Kasumi-1 (cell line): ENCODE data around the gene PHACTR1.
A peak's percentile ranks its signal among the peaks of the same experiment; 100 is the strongest.
"Not testable (repeated sequence)": the region's sequence is repeated elsewhere in the genome, so short reads cannot be mapped to it uniquely, and the experiment has no call there.

Experiments
- DNase-seq, 2 experiments: peaks; one replicate each; lab custom pipeline; 2025; lab: John Stamatoyannopoulos, UW

The PHACTR1 gene

GRCh38 chr6:12716298-12716916 lies at the start of gene PHACTR1:
PHACTR1 (plus strand) TSS chr6:12716767.
- DNase-seq = no peak

DNA sequence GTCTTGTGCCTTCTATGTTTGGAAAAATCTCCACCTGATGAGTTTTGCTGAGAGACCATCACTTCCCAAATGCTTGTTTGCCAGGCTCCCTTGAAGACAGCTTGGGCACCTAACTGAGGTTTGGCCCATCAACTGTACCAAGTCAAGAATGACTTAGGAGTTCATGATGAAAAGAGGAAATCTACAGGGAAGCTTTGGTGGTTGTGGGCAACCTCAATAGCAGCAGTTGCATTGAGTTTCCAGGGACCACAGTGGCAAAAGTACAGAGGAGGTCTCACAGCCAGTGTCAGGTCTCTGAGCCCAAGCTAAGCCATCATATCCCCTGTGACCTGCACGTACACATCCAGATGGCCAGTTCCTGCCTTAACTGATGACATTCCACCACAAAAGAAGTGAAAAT lies 49.7 kb upstream of the PHACTR1 start:
- DNase-seq = no peak

DNA sequence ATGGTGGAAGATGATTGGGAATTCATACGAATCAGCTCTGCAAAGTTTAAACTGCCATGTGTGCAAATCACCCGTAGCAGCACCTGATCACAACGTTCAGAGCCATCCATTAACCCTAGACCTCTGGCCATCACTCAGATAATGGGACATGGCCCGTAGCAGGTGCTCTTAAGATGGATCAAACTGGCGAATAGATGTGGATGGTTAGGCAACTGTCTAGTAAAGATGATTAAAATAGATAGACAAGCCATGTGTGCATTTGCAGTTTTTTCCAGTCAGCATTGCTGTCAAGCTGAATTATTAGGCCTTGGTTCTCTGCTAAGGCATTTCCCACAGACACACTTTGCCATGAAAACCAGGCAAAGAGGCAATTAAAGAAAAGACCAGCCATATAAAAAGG lies 40.6 kb upstream of the PHACTR1 start:
- no peak for DNase-seq

DNA sequence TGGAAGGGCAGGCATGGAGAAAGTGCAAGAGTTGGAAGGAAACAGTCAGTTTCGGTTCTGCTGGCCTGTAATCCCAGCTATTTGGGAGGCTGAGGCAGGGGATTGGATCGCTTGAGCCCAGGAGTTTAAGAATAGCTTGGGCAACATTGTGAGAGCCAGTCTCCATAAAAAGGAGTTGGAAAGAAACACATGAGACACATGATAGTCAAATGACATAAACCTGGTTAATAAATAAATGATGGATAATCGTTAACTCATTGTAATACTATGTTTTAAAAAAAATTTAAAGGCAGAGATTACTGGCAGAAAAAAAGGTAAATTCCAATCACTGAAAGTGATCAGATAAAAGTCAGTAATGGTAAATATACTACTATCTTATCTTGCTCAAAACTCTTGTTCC lies 37.2 kb upstream of the PHACTR1 start:
- DNase-seq = no peak

DNA sequence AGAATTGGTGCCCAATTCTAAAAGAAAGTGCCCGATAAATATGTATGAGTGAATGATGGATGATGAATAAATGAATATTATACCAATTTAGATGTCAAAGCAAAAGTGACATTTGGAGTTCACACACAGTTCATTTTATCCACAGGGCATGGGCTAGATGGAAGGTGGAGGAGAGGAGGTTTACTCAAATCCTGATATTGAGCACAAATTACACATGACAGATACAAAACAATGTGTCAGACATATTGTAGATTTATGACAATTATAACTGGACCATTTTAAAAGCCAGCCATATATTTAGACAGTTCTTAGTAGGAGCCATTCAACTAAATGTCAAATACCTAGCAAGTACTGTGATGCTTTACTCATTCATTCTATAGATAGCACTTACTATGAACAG lies 23.4 kb upstream of the PHACTR1 start:
- DNase-seq = no peak

GRCh38 chr6:12698298-12698697 lies 18.3 kb upstream of the PHACTR1 start:
- DNase-seq = no peak

DNA sequence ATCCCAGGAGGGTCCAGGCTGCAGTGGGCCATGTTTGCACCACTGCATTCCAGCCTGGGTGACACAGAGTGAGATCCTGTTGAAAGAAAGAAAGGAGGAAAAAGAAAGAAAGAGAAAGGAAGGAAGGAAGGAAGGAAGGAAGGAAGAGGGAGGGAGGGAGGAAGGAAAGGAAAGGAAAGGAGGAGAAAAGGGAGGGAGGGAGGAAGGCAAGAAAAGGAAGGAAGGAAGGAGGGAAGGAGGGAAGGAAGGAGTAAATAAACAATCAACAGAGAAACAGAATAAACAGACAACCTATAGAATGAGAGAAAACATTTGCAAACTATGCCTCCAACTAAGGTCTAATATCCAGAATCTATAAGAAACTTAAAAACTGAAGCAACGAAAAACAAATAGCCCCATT lies 11.6 kb upstream of the PHACTR1 start:
- no peak for DNase-seq

DNA sequence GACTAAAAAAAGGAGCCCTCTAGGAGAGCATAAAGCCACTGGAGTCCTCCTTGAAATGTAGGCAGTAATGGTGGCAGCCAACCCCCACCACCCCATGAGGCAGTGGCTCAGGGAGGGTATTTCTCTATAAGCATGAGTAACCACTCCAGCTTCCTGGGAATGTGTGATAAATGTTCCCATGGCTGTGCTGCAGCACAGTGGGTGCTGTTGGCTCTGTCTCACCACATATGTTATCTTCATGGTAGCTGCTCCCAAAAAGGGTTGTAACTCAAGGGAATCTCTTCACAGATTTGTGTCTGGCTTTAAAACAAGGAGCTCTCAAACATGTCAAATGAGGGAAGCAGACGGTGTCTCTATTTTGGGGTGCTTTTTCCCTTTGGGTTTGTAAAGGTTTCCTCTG lies 7.5 kb upstream of the PHACTR1 start:
- DNase-seq = no peak

DNA sequence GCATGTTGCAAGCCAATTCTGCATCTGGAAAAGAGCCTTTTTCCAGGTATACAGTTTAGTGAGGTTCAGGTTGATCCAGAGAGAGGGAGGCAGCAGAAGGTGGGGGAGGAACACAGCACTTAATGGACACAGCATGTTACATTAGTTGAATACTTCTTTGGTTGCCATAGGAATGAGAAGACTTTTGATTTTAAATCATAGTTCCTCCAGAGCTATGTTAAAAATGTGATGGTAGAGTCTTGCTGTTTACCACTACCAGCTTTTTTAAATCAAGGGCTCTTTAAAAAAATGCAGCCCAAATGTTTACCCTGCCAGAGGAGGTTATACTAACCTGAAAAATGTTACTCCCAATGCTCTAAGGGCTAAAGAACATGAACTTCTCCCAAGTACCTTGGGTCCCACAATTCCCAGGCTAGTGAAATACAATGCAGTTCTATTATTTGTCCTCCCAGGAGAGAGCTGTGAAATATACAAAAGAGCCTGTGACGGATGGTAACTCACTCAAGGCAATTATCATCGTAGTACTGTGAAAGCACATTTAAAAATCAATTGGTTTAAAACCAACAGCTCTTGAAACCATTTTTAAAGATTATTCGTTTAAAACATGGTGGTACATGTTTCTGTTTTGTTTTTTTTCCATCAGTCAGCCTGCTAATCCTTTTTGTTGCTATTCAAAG lies 6.9 kb upstream of the PHACTR1 start:
- no peak for DNase-seq

DNA sequence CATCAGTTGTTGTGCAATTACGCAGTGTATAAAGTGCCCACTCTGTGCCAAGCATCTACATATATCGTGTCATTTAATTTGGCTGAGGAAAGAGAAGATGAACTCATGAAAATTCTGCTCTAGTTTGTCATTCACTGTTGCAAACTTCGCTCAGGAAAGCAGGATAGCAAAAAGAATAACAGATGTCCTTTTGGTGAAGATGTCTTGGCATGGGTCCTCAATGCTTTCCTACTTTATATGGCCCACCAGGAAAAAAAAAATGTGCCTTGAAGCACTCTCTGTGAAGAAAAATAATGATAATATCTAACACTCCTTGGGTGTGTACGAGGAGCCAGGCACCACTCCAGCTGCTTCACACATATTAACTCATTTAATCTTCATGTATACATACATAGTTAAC lies 5.6 kb upstream of the PHACTR1 start:
- DNase-seq = no peak

DNA sequence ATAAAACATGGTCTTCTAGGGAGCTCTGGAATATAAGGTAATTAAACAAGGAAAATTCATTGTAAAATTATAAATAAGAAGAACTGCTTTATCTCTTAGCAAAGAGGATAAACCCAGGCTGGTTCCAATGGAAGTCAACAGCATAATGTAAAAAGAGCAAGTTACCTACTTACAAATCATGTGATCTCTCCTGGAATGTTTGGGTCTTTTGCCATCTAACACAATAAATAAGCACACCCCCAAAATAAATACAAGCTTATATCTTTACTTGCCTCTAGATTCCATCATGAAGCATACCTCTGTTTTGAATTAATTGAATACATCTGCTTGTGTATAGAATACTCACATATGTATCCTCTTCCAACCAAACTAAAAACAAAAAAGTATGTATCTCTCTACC lies 2.5 kb upstream of the PHACTR1 start:
- DNase-seq = no peak

- no peak for DNase-seq
Observed at GRCh38 chr6:12715437-12715836, 1.1 kb upstream of the PHACTR1 start.

DNA sequence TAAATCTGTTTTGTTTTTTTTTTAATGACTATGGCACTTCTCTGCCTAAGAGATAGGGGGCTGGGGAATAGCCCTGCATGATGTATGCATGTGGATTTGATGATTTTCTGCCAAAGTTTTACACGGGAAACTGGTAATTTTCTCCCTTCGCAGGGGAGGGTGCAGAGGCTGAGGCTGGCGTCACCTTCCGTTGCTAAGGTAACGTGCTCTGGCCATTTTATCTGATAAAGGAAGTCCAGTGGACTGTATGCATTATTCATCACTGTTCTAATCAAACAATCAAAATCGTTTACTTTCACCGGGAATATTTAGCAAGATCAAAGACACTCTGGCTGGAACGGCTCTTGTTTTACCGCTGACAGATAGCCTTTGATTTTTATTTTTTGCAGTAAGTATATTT lies 789 bp downstream of the PHACTR1 start:
- no peak for DNase-seq

- DNase-seq = no peak
Observed at GRCh38 chr6:12718015-12718414, 1.4 kb downstream of the PHACTR1 start.

DNA sequence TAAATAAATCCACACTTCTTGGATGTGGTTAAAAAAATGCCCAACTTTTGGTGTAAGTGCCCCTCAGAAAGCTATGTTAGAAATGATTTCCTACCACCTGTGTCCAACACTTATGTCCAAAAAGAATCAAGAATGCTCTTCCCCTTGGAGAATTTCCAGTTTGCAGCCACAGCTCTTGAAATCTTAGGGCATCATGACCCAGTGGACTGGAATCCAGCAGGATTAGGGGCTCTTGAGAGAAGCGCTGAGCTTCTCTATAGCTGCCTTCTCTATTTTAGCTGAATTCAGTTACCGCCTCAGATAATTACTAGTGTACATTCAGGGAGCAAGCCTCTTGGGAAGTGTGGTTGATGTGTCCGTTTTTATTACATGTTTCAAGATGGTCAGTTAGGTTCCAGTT lies 2.5 kb downstream of the PHACTR1 start:
- no peak for DNase-seq

DNA sequence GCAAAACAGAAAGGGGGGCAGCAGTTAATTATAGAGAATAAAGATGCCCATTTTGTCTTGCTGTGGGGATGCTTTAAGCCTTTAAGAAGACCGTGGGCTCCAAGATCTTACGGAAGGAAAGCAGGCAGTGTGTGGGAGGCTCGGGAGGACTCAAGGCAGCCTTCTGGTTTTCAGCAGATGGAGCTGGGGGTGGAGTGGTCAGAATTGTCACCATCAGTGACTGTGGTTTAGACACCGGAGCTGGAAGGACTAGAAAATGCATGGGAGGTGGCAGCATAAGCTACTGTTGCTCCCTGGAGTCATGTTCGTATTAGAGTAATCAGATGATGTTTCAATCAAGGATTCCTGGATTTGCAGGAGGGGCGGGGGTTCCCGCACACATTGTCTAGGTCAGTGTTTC lies 3.7 kb downstream of the PHACTR1 start:
- no peak for DNase-seq

DNA sequence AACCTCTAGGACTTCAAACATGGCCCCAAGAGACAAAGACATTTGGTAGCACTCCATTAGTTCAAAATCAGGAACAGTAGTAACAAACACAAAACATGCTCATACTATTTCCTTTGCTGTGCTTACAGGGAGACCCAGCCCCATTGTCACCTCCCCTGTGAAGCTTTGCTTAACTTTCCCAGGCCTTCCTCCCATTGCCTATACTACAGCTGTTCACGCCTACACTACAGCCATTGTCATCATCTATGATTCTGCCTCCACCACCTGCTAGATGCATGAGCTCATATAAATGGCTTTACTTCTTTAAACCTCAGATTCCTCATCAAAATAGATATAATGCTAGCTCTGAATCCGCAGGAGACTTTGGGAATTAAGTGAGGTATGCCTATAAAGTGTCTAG lies 8.7 kb downstream of the PHACTR1 start:
- no peak for DNase-seq

- no peak for DNase-seq
Observed at GRCh38 chr6:12729467-12729866, 12.9 kb downstream of the PHACTR1 start.

DNA sequence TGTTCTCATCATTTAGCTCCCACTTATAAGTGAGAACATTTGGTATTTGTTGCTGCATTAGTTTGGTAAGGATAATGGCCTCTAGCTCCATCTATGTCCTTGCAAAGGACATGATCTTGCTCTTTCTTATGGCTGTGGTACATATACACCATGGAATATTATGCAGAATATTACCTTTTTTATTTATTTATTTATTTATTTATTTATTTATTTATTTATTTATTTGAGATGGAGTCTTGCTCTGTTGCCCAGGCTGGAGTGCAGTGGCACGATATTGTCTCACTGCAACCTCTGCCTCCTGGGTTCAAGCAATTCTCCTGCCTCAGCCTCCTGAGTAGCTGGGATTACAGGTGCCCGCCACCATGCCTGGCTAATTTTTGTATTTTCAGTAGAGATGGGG lies 14.2 kb downstream of the PHACTR1 start:
- not testable (repeated sequence) for DNase-seq

GRCh38 chr6:12733876-12734275 lies 17.3 kb downstream of the PHACTR1 start:
- no peak for DNase-seq

DNA sequence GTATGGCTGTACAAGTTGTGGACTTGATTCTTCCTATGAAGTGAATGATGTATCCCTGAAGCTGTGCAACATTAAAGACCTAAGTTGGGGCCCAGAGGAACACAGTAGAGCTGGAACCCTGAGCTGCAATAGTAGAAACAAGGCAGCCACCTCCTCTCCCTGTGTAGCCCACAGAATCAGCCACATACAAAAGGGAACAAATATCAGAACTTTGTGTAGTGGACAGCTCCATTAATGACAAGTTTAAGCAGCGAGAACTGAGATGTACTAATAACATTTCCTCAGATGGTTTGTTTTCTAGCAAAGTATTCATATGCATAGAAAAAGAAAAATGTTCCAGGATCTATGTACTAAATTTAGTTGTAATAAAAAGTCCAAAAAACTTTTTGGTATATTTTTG lies 19.2 kb downstream of the PHACTR1 start:
- DNase-seq = peak in 1 of 2 experiments; percentile 14

DNA sequence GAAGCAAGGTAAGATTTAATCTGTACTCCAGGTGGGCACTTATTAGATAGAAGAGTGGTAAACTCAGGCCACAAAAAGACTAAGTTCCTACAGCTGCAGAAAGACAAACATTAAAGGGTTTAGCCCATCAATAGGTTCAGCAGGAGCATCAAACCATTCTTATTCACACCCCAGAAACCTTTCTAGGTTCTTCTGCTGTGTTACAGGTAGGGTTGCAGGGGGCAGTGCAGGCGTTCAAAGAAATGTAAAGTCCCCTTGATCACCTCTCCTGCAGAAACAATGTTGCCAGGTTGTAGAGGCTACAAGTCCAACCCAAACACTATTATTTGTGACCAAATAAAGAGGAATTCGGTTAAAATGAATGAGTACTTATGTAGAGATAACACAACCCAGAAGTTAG lies 31.8 kb downstream of the PHACTR1 start:
- DNase-seq = no peak

DNA sequence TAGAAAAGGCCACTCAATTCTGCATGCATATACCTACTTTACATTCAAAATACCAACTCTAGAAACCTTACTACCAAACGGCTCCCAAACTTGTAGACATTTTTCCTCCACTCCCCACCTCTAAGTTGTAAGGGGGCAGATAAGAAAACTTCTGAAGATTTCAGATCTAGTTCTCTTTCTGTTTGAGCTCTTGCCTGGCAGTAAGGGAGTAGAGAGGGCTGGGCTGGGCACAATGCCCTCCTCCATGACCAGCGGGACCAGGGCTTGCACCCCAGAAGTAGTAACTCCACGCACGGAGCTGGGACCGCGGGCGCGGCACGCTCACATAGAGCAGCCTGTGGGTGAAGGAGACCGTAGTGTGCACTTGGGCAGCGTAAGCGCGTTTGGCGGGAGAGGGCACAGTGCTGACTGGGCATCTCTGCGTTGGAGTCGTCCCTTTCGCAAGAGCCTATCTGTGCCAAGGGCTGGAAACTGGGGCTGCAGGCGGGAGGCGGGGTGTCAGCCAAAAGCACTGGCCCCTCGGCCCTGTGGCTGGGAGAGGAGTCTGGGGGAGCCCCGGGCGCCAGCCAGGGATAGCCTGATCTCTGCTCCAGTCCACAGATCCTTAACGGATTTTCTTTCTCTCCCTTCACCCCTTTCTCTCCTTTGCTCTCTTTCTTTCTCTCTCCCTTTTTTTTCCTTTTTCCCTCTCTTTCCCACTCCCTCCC lies 32.4 kb downstream of the PHACTR1 start:
- DNase-seq = no peak
